Measurements from ENCODE around the gene SMIM12.
"Not testable (repeated sequence)": the region's sequence is repeated elsewhere in the genome, so short reads cannot be mapped to it uniquely, and the experiment has no call there.

SMIM12 gene

DNA sequence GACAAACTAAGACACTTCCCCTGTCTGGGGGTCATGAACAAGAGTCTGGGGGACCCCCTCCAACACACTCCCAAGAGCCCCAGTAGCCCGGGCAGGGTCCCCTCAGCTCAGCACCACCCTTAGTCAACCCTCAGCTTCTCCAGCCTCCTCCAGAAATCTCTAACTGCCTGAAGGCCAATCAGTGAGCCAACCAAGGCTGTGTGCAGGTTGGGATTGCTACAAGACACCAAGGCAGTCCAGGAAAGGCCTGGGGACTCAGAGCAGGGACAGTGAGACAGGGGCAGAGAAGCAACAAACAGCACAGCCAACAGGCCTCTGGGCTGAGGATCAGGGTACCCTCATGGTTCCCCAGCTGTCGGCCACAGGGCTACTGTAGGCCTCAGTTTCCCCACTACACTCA, 13.3 kb downstream of the SMIM12 start:
- no peak overlapping the region for H3K4me3 ChIP-seq (ENCODE audit: low read depth, low read length)
- DNase-seq (ENCODE audit: low read depth) = no peak

DNA sequence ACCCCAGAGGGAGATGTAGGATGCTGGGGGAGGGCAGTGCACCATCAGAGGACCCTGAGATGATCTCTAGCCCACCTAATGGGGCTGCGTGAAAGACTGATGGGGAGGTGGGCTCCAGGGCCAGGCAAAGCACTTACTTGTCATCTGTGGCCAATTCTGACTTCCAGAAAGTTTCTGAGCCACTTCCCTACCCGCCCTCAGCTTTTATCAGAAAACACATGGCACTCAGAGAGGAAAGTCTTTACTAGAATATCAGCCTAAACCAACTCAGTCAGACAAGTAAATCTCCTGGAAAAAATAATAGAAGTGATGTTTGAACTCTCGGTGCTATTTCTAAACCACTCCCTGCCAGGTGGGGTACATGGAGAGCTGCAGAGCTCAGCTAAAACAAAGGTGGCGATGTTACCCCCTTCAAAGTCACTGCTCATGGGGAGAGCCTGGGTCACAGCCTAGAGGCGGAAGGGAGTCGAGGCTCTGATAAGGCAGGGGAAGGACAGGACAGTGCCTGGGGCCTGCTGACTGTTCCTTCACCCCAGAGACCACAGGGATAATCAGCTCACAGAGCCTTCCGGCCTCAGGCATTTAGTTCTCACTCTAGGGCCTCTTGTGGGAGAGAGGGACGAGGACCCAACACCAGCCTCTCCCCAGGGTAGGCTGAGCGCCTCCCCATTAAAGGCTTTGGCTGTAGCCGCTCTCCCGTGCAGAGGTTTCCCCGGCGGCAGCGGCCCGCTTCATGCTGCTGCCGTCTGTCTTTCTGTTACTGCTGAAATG, 14.2 kb downstream of the SMIM12 start:
- no peak for DNase-seq (ENCODE audit: low read depth)
- no peak overlapping the region for H3K4me3 ChIP-seq (ENCODE audit: low read depth, low read length)

GRCh38 chr1:34844252-34844634, 15.3 kb downstream of the SMIM12 start:
- no peak overlapping the region for H3K4me3 ChIP-seq (ENCODE audit: low read depth, low read length)
- no peak for DNase-seq (ENCODE audit: low read depth)

- H3K4me3 ChIP-seq (ENCODE audit: low read depth, low read length) = no peak overlapping the region
- DNase-seq (ENCODE audit: low read depth) = no peak
Observed at GRCh38 chr1:34843392-34844251, 15.9 kb downstream of the SMIM12 start.

DNA sequence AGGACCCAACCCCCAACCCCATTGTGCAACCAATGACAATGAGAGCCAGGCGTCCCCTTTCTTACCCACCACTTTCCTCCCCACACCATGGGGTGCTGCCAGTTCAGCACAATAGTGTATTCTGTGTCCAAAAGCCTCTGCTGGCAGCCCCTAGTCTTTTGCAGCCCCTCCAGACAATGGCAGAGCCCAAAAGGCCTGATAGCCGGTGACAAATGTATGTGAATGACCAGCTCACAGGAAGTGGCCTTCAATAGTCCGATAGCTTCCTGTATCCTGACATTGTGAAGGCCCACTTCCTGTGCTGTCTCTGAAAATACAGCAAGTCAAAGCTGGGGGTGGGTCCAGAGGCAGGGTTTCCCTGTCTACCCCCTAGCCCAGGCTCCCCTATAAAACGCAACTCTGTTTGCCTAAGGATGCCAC, 16.6 kb downstream of the SMIM12 start:
- DNase-seq (ENCODE audit: low read depth) = no peak
- no peak overlapping the region for H3K4me3 ChIP-seq (ENCODE audit: low read depth, low read length)

- DNase-seq (ENCODE audit: low read depth) = no peak
Observed at GRCh38 chr1:34842073-34842472, 17.5 kb downstream of the SMIM12 start.

DNA sequence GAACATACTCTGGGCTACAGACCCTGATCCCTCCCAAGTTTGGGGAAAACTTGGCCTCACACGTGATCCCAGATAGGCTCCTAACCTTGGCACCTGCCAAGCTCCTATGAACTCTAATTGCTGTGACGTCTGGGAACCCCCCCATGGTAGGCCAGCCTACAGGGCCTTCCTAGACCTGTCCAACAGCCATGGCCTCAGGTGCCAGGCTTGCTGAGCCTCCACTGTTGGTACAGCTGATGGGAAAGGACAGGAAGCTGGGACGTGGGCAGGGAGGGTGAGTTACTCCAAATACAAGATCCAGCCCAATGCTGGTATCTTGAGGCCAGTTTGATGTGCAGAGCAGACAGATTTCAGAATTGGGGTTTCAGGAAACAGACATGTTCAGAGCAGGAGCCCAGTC, 19.1 kb downstream of the SMIM12 start:
- no peak overlapping the region for H3K4me3 ChIP-seq (ENCODE audit: low read depth, low read length)

More at GRCh38 chr1:34842073-34842472, 17.5 kb downstream of the SMIM12 start:
- H3K4me3 ChIP-seq (ENCODE audit: low read depth, low read length) = no peak overlapping the region

DNA sequence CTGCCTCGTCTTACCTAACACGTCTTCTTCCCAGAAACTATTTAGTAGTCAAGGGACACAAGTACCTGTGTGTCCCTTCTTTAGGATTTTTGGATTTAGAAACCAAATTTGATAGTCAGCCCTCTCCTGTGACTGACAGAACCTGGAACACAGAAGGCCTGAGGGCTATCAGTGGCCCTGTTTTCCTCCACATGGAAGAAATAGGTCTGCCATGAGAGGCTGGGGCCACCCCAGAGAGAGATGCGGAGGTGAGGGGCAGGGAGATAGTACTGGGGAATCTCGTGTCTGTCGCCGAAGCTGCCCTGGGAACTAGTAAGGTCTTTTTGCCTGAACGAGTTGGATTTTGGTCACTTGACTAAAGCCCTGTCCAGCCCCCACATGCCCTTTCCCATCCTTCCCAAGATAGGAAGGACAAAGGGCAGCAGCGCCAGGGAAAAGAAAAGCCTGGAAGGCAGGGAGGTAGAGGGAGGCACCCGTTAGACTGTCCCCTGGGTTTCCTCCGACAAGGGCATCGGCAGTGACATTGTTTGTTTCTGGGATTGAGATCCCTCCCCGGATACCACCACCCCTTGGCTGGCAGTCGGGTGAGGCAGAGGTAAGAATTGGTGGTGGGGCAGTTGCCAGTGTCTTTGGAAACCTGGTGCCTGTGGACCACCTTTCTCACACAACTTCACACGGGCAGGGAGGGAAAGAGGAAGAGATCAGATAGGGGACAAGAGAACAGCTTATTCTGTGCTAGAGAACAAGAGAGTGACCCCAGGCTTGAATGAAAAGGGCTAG, 19.8 kb downstream of the SMIM12 start:
- H3K4me3 ChIP-seq (ENCODE audit: low read depth, low read length) = no peak overlapping the region
- DNase-seq (ENCODE audit: low read depth) = no peak

More for the DNA sequence above, 19.1 kb downstream of the SMIM12 start:
- no peak for DNase-seq (ENCODE audit: low read depth)

DNA sequence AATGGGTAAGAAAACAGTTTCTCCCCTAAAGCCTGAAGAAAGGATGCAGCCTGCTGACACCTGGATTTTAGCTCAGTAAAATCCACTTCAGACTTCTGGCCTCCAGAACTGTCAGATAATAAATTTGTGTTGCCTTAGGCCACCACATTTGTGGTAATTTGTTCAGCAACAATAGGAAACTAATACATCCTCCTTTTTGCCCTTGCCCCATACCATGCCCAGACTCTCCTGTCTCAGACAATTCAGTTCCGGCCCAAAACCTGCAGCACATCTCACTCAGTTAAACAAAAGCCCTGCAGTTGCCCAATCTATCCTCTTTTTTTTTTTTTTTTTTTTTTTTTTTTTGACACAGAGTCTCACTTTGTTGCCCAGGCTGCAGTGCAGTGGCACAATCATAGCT, 25.8 kb downstream of the SMIM12 start:
- H3K4me3 ChIP-seq (ENCODE audit: low read depth, low read length) = no peak overlapping the region
- DNase-seq (ENCODE audit: low read depth) = no peak

- no peak for DNase-seq (ENCODE audit: low read depth)
Observed at GRCh38 chr1:34831721-34832246, 27.8 kb downstream of the SMIM12 start.

DNA sequence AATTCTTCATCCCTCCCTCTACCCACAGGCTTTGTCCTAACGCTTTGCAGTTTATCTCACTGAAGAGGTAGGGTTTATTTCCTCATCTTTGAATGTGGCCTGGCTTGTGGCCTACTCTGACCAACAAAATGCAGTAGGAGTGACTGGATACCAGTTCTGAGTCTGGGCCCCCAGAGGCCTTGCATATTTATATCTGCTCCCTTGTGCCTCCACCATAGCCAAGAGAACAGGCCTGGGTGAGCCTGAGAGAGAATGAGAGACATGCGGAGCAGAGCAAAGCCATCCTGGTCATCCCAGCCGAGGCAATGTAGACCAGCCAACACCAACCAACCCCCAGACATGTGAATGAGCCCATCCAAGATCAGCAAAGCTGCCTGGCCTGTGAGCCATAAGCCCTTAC, 30.3 kb downstream of the SMIM12 start:
- no peak overlapping the region for H3K4me3 ChIP-seq (ENCODE audit: low read depth, low read length)
- no peak for DNase-seq (ENCODE audit: low read depth)

More at GRCh38 chr1:34831721-34832246, 27.8 kb downstream of the SMIM12 start:
- H3K4me3 ChIP-seq (ENCODE audit: low read depth, low read length) = no peak overlapping the region

- H3K4me3 ChIP-seq (ENCODE audit: low read depth, low read length) = no peak overlapping the region
- DNase-seq (ENCODE audit: low read depth) = no peak
Observed at GRCh38 chr1:34828611-34829010, 30.9 kb downstream of the SMIM12 start.

DNA sequence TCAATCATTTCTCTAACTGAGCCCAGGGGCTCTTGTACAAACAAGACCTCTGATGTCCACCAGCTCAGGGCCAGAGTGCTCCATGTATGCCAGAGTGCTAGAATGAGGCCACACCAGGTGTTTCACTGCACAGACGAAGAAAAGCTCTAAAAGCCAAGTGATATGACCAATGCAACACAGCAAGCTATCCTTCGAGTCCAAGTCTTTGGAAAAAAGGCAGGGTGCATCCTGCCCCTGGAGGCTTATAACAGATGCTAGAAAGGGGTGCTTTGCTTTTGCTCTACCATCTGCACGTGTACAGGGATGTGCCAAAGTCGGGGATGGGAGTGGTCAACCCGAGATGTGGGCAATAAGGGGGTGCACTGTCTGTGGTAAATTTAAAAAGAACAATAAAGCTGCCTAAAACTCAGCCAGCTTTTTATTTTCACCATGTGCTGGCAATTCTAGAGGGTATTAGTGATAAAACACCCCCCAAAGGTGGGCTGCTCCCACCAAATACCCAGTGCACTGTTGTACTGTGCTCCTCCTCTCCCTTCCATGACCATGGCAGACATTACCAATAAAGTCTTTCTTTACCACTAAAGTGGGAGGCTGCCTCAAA, 32.1 kb downstream of the SMIM12 start:
- no peak for DNase-seq (ENCODE audit: low read depth)
- no peak overlapping the region for H3K4me3 ChIP-seq (ENCODE audit: low read depth, low read length)

- no peak for DNase-seq (ENCODE audit: low read depth)
- H3K4me3 ChIP-seq (ENCODE audit: low read depth, low read length) = no peak overlapping the region
Observed at GRCh38 chr1:34825455-34826091, 34.0 kb downstream of the SMIM12 start.

DNA sequence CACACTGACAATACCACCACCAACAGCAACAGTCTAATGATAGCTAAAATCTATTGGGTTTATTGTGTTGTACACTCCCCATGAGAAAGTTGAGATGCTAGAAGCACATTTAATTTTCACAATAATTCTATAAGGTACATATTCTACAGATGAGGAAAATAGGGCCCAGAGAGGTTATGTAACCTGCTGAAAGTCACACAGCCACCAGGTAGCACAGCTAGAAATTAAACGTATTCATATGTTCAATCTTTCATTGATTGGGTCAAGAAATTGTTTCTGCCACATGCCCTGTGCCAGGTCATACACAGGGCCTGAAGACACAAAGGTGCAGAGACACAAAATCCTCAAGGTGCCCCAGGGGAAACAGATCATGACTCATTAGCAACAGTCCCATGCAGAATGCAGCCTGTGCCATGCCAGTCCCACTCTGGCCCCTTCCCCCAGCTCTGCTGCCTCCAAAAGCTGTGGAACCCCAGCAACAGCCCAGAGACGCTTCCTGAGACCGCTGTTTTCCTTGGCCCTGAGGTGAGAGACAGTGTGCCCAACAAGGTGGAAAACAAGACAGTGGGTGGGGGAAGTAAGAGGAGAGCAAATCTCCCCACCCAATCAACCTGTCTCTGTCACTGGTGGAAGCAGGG, 34.6 kb downstream of the SMIM12 start:
- no peak overlapping the region for H3K4me3 ChIP-seq (ENCODE audit: low read depth, low read length)
- no peak for DNase-seq (ENCODE audit: low read depth)

- no peak for DNase-seq (ENCODE audit: low read depth)
- no peak overlapping the region for H3K4me3 ChIP-seq (ENCODE audit: low read depth, low read length)
Observed at GRCh38 chr1:34822202-34822601, 37.3 kb downstream of the SMIM12 start.

DNA sequence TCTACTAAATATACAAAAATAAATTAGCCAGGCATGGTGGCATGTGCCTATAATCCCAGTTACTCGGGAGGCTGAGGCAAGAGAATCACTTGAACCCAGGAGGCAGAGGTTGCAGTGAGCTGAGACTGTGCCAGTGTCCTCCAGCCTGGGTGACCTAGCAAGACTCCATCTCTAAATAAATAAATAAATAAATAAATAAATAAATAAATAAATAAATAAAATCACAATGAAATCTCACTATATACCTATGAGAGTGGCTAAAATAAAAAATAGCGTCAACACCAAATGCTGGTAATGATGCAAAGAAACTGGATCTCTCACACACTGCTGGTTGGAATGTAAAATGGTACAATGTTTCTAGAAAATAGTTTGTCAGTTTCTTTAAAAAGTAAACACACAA, 40.7 kb downstream of the SMIM12 start:
- not testable (repeated sequence) for DNase-seq (ENCODE audit: low read depth); H3K4me3 ChIP-seq (ENCODE audit: low read depth, low read length)

DNA sequence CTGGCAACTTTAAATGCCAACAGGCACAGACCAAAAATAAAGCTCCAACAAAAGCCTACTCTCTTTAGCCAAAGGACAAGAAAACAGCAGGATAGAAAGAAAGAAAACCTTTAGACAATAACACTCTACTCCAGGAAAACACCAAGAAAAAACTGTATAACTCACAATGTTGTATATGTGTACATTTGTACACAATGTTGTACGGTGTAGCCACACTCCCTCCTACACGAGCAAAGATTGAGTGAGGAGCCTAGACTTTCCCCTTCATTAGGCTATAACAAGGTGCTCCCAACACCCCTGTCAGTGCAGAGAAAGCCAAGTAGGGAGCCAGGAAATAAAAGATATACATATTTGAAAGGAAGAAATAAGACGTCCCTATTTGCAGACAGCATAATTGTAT, 42.8 kb downstream of the SMIM12 start:
- no peak for DNase-seq (ENCODE audit: low read depth)

More for the DNA sequence above, 42.8 kb downstream of the SMIM12 start:
- H3K4me3 ChIP-seq (ENCODE audit: low read depth, low read length) = no peak overlapping the region
